Measurements from ENCODE around the gene FARSB. TPM values are rescaled to one million over a fixed set of nuclear protein-coding genes. Genes with fewer than 3 reads are reported as not detected.

The FARSB gene
- total RNA-seq, 3 donors from 2014 or later (not counting 1 experiment from before 2014, with no cell fraction given), result 8.6 to 10.7 (median 9.7) TPM

GRCh38 chr2:222663479-222663878 lies 7.6 kb upstream of the FARSB start:
- H3K36me3 ChIP-seq (ENCODE audit: control insufficient read depth, insufficient read depth, low read length), result no peaks in the 10 kb centered on the region
- no peaks in the 10 kb centered on the region for H3K4me1 ChIP-seq (ENCODE audit: control insufficient read depth, insufficient read depth, low read length)
- Mint-ChIP-seq H3K27me3 (ENCODE audit: low read depth in 2 of 2) (peaks cover 8 to 27% of the 10 kb centered on the region in 2 donors), H3K36me3 (no peaks in the 10 kb centered on the region), H3K27ac (no peak overlapping the region), H3K4me3 (no peak overlapping the region), H3K4me1 (no peaks in the 10 kb centered on the region), H3K9me3 (no peaks in the 10 kb centered on the region)
- TF ChIP-seq CTCF (IDR thresholded peaks at IDR 0.05), result no peak
- WGBS (ENCODE audit: insufficient coverage), result 77% methylated on average over 2 of the region's 3 CpGs
- DNase-seq (no peak), ATAC-seq (no peak)
- H3K9me3 ChIP-seq (ENCODE audit: control insufficient read depth, insufficient read depth, low read length), result no peaks in the 10 kb centered on the region
- intact Hi-C loops (cut with micrococcal nuclease), result no loop called here
- H3K27ac ChIP-seq (ENCODE audit: low read length), result no peak overlapping the region
- no peaks in the 10 kb centered on the region for H3K27me3 ChIP-seq (ENCODE audit: control insufficient read depth, insufficient read depth, low read length)
- H3K4me3 ChIP-seq (ENCODE audit: low read length), result no peak overlapping the region

DNA sequence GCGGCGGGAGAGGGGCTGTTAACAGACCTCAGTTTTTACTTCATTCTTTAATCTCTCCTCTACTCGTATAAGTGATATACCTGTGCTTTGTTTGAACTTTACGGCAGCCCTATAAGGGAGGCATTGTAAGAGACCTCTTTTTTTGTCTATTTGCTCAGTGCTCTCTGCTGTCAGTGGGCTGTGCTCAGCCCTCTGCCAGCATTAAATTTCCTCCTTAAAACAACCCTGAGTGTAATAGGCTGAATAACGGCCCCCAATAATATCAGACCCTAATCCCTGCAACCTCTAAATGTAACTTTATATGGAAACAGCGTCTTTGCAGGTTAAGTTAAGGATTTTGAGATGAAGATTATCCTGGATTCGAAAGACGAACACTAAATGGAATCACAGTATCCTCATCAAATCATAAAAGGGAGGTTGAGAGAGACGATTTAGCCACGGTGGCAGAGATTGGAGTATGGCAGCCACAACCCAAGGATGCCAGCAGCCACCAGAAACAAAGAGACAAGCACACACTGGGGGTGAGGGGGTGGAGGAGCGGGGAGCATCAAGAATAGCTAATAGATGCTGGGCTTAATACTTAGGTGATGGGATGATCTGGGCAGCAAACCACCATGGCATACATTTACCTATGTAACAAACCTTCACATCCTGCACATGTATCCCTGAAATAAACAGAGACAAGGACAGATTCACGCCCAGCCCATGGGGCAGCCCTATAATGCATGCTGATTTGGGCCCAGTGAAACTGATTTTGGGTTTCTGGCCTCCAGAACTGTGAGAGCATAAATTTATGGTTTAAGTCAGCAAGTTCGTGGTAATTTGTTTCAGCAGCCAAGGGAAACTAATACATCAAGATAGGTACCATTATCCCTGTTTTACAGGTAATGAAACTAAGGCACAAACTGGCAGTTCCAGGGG lies 894 bp upstream of the FARSB start:
- WGBS (ENCODE audit: insufficient coverage), result 25% methylated on average over 10 of the region's 13 CpGs
- Mint-ChIP-seq H3K36me3 (no peaks in the 10 kb centered on the region), H3K4me1 (peaks cover 32 to 33% of the 10 kb centered on the region in 2 donors), H3K27me3 (ENCODE audit: low read depth in 2 of 2) (no peaks in the 10 kb centered on the region), H3K4me3 (peak overlapping the region; percentile 98), H3K27ac (peak overlapping the region; percentile 96 to 98), H3K9me3 (no peaks in the 10 kb centered on the region)
- peak overlapping the region; percentile 92 for H3K4me3 ChIP-seq (ENCODE audit: low read length)
- peak in 1 of 2 donors; percentile 18 for DNase-seq
- no peak for TF ChIP-seq CTCF (IDR thresholded peaks at IDR 0.05)
- intact Hi-C loops (cut with micrococcal nuclease), result no loop called here
- peak overlapping the region; percentile 97 for H3K27ac ChIP-seq (ENCODE audit: low read length)
- H3K27me3 ChIP-seq (ENCODE audit: control insufficient read depth, insufficient read depth, low read length), result no peaks in the 10 kb centered on the region
- no peaks in the 10 kb centered on the region for H3K36me3 ChIP-seq (ENCODE audit: control insufficient read depth, insufficient read depth, low read length)
- H3K4me1 ChIP-seq (ENCODE audit: control insufficient read depth, insufficient read depth, low read length), result peaks cover 21% of the 10 kb centered on the region
- no peaks in the 10 kb centered on the region for H3K9me3 ChIP-seq (ENCODE audit: control insufficient read depth, insufficient read depth, low read length)
- ATAC-seq, result peak in 1 of 3 donors; percentile 3

- Mint-ChIP-seq H3K36me3 (no peaks in the 10 kb centered on the region), H3K4me1 (peaks cover 41 to 43% of the 10 kb centered on the region in 2 donors), H3K4me3 (no peak overlapping the region), H3K9me3 (no peaks in the 10 kb centered on the region), H3K27me3 (ENCODE audit: low read depth in 2 of 2) (no peaks in the 10 kb centered on the region), H3K27ac (peak overlapping the region in 1 of 2 donors; percentile 36)
- no peak overlapping the region for H3K4me3 ChIP-seq (ENCODE audit: low read length)
- no peaks in the 10 kb centered on the region for H3K27me3 ChIP-seq (ENCODE audit: control insufficient read depth, insufficient read depth, low read length)
- DNase-seq (no peak), ATAC-seq (no peak)
- no peak for TF ChIP-seq CTCF (IDR thresholded peaks at IDR 0.05)
- peaks cover 21% of the 10 kb centered on the region for H3K4me1 ChIP-seq (ENCODE audit: control insufficient read depth, insufficient read depth, low read length)
- H3K36me3 ChIP-seq (ENCODE audit: control insufficient read depth, insufficient read depth, low read length), result peaks cover 2% of the 10 kb centered on the region
- H3K27ac ChIP-seq (ENCODE audit: low read length), result no peak overlapping the region
- no peaks in the 10 kb centered on the region for H3K9me3 ChIP-seq (ENCODE audit: control insufficient read depth, insufficient read depth, low read length)
- intact Hi-C loops (cut with micrococcal nuclease), result no loop called here
Measured at GRCh38 chr2:222653280-222653679, 2.6 kb downstream of the FARSB start.
